Epithelial cell of esophagus (primary cell): Measurements from ENCODE around the gene HCST.
A peak's percentile ranks its signal among the peaks of the same experiment; 100 is the strongest.
"Not testable (repeated sequence)": the region's sequence is repeated elsewhere in the genome, so short reads cannot be mapped to it uniquely, and the experiment has no call there.

Experiments used
- DNase-seq: peaks from one replicate; pipeline ENCODE4 v3.0.0; 2010; ENCODE audit warnings: low read depth
- H3K4me3 ChIP-seq: 2 replicates; pipeline ENCODE4 v1.5.1; 2011; ENCODE audit warnings: mild to moderate bottlenecking, low read length, control low read depth
- TF ChIP-seq, protein P1 (sequence below): IDR thresholded peaks from 2 replicates; pipeline ENCODE4 v1.5.1; 2011; ENCODE audit warnings: low read depth, mild to moderate bottlenecking, low read length, control low read depth, inconsistent platforms; ENCODE audit not compliant: insufficient read depth; ENCODE audit errors: missing control alignments

The HCST gene

DNA sequence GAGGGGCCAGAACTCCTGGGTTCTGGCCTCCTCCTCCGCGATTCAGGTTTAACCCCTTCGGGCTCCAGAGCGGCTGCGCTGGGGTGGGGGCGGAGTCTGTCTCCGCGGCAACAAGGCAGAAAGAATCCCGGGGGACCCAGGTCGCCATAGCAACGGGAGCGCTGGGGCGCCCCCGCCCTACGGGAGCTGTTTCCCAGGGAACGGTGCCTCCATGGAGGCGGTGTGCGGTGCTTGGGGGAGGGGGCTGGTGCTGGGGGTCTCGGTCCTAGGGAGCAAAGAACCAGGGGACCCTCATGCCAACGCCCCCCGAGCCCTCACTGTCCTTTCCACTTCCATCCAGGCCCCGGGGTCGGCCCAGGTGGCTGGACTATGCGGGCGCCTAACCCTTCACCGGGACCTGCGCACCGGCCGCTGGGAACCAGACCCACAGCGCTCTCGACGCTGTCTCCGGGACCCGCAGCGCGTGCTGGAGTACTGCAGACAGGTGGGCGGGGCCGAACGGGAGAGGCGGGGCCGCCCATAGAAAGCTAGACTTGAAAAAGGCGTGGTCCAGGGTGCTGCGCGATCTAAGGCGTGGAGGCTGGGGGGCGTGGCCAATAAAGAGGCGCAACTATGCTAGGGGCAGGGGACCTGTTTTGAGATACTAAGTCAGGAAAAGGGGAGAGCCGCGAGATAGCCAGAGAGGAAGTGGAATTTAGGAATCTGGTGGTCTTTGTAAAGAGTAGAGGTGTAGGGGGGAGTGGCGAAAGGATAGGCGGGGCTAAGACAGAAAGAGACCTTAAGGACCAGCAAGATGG is 32.8 kb upstream of the HCST start:
- H3K4me3 ChIP-seq = no peak overlapping the region
- TF ChIP-seq, protein P1, sequence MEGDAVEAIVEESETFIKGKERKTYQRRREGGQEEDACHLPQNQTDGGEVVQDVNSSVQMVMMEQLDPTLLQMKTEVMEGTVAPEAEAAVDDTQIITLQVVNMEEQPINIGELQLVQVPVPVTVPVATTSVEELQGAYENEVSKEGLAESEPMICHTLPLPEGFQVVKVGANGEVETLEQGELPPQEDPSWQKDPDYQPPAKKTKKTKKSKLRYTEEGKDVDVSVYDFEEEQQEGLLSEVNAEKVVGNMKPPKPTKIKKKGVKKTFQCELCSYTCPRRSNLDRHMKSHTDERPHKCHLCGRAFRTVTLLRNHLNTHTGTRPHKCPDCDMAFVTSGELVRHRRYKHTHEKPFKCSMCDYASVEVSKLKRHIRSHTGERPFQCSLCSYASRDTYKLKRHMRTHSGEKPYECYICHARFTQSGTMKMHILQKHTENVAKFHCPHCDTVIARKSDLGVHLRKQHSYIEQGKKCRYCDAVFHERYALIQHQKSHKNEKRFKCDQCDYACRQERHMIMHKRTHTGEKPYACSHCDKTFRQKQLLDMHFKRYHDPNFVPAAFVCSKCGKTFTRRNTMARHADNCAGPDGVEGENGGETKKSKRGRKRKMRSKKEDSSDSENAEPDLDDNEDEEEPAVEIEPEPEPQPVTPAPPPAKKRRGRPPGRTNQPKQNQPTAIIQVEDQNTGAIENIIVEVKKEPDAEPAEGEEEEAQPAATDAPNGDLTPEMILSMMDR = no peak
- DNase-seq = peak; percentile 78

DNA sequence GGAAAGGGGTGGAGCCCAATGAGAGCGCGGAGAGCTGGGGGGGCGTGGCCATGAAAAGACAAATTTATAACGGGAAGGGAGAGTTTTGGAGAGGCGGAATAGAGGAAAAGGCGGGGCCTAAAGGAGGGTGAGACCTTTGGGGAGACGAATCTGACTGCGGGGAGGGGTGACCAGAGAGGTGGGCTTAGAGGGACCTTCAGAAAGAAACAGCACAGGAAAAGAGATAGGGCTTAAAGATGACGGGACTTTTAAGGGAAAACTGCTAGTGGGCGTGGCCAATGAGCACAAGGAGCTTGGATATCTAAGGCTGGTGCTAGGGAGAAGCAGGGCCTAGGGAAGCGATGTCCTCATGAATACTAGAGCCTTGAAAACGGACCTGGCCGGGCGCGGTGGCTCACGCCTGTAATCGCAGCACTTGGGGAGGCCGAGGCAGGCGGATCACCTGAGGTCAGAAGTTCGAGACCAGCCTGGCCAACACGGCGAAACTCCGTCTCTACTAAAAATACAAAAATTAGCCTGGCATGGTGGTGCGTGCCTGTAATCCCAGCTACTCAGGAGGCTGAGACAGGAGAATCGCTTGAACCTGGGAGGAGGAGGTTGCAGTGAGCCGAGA is 32.1 kb upstream of the HCST start:
- not testable (repeated sequence) for DNase-seq, H3K4me3 ChIP-seq

DNA sequence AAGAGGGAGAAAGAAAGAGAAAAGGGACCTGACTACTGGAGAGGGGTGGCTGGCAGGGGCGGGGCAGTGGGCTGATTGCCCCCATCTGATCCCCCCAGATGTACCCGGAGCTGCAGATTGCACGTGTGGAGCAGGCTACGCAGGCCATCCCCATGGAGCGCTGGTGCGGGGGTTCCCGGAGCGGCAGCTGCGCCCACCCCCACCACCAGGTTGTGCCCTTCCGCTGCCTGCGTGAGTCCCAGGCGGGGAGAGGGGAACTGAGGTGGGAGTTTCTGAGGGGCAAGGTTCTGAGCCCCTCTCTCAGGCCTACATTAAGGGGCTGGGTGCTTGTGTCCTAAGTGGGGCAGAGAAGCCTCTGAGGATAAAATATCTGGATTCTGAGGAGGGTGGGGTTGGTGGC is 31.5 kb upstream of the HCST start:
- H3K4me3 ChIP-seq = no peak overlapping the region
- TF ChIP-seq, protein P1 = no peak
- DNase-seq = no peak

DNA sequence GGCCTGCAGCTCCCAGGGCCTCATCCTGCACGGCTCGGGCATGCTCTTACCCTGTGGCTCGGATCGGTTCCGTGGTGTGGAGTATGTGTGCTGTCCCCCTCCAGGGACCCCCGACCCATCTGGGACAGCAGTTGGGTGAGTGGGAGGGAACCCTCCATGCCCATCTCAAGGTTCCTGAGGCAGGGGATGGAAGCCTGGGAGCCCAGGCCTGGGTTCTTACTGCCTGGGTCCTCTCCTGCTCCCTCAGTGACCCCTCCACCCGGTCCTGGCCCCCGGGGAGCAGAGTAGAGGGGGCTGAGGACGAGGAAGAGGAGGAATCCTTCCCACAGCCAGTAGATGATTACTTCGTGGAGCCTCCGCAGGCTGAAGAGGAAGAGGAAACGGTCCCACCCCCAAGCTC is 30.7 kb upstream of the HCST start:
- no peak overlapping the region for H3K4me3 ChIP-seq
- TF ChIP-seq, protein P1 = no peak

DNA sequence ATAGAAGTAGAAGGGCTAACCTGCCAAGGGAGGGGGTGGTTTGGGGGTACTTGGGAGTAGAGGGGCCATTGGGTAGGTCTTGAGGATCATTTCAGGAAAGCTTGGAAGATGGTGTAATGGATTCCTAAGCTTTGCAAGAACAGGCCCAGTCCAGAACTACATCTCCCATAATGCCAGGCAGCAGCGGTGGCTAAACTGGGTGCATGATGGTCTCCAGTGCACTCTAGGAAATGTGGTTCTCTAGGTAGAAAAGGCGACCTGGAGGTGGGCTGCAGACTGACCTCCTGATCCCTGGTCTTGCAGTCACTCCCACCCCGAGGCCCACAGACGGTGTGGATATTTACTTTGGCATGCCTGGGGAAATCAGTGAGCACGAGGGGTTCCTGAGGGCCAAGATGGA is 30.1 kb upstream of the HCST start:
- no peak overlapping the region for H3K4me3 ChIP-seq
- TF ChIP-seq, protein P1 = no peak
- no peak for DNase-seq

More for the DNA sequence above, 30.7 kb upstream of the HCST start:
- no peak for DNase-seq

DNA sequence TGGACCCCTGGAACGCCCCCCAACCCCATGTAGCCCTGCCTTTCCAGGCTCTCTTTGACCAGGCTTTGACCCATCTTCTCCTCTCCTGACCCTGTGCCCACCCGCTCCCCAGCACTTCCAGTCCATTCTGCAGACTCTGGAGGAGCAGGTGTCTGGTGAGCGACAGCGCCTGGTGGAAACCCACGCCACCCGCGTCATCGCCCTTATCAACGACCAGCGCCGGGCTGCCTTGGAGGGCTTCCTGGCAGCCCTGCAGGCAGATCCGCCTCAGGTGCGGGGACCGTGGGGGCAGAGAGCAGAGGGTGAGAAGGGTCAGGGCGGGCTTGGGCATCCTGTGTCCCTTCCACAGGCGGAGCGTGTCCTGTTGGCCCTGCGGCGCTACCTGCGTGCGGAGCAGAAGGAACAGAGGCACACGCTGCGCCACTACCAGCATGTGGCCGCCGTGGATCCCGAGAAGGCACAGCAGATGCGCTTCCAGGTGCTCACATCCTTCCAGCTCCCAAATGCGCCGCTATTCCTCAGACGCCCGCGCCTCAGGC is 27.9 kb upstream of the HCST start:
- DNase-seq = no peak
- H3K4me3 ChIP-seq = no peak overlapping the region
- TF ChIP-seq, protein P1 = no peak

DNA sequence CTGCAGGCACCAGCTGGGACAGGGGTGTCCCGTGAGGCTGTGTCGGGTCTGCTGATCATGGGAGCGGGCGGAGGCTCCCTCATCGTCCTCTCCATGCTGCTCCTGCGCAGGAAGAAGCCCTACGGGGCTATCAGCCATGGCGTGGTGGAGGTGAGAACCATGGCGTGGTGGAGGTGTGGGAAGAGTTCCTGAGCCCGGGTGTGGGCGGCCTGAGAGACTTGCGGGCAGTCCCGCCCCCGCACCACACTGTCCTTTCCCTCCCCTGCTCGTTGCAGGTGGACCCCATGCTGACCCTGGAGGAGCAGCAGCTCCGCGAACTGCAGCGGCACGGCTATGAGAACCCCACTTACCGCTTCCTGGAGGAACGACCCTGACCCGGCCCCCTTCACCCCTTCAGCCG is 23.3 kb upstream of the HCST start:
- H3K4me3 ChIP-seq = no peak overlapping the region
- TF ChIP-seq, protein P1 = no peak
- DNase-seq = no peak
